ENCODE measurements around the gene ARL14EP.

The ARL14EP gene

GRCh38 chr11:30326114-30326778 lies 3.3 kb downstream of the ARL14EP start:
- no peak for TF ChIP-seq CTCF (IDR thresholded peaks at IDR 0.05)
- no peak for TF ChIP-seq ZFX (IDR thresholded peaks at IDR 0.05; ENCODE audit: borderline replicate concordance)
- no peak overlapping the region for H3K27ac ChIP-seq

GRCh38 chr11:30326906-30327305 lies 4.0 kb downstream of the ARL14EP start:
- TF ChIP-seq ZFX (IDR thresholded peaks at IDR 0.05; ENCODE audit: borderline replicate concordance) (no peak), CTCF (IDR thresholded peaks at IDR 0.05) (no peak)
- no peak overlapping the region for H3K27ac ChIP-seq

- TF ChIP-seq ZFX (IDR thresholded peaks at IDR 0.05; ENCODE audit: borderline replicate concordance) (no peak), CTCF (IDR thresholded peaks at IDR 0.05) (no peak)
- H3K27ac ChIP-seq, result no peak overlapping the region
Observed at GRCh38 chr11:30328681-30329080, 5.8 kb downstream of the ARL14EP start.

- H3K27ac ChIP-seq, result no peak overlapping the region
Observed at GRCh38 chr11:30329150-30329940, 6.4 kb downstream of the ARL14EP start.

GRCh38 chr11:30333405-30333804 lies 10.5 kb downstream of the ARL14EP start:
- TF ChIP-seq ZFX (IDR thresholded peaks at IDR 0.05; ENCODE audit: borderline replicate concordance), result no peak
- peak; percentile 73 for TF ChIP-seq CTCF (IDR thresholded peaks at IDR 0.05)
- H3K27ac ChIP-seq, result no peak overlapping the region

More at GRCh38 chr11:30329150-30329940, 6.4 kb downstream of the ARL14EP start:
- no peak for TF ChIP-seq ZFX (IDR thresholded peaks at IDR 0.05; ENCODE audit: borderline replicate concordance)
- TF ChIP-seq CTCF (IDR thresholded peaks at IDR 0.05), result no peak

GRCh38 chr11:30342736-30343166 lies 19.8 kb downstream of the ARL14EP start:
- TF ChIP-seq ZFX (IDR thresholded peaks at IDR 0.05; ENCODE audit: borderline replicate concordance) (no peak), CTCF (IDR thresholded peaks at IDR 0.05) (no peak)
- no peak overlapping the region for H3K27ac ChIP-seq

GRCh38 chr11:30344085-30344484 lies 21.2 kb downstream of the ARL14EP start:
- H3K27ac ChIP-seq, result no peak overlapping the region

More at GRCh38 chr11:30344085-30344484, 21.2 kb downstream of the ARL14EP start:
- TF ChIP-seq CTCF (IDR thresholded peaks at IDR 0.05), result no peak
- TF ChIP-seq ZFX (IDR thresholded peaks at IDR 0.05; ENCODE audit: borderline replicate concordance), result no peak
